ENCODE results near the gene RFC3.
"Not testable (repeated sequence)": the region's sequence is repeated elsewhere in the genome, so short reads cannot be mapped to it uniquely, and the experiment has no call there.

RFC3 gene

GRCh38 chr13:33817901-33818706 lies at the start of gene RFC3:
RFC3 (plus strand) TSS chr13:33818149; CDS start chr13:33818179, 30 bp downstream.
- DNase-seq (ENCODE audit: low spot score), result peak; percentile 92

GRCh38 chr13:33771296-33771695 lies 46.7 kb upstream of the RFC3 start:
- DNase-seq (ENCODE audit: low spot score), result no peak

GRCh38 chr13:33773790-33774462 lies 44.0 kb upstream of the RFC3 start:
- no peak for DNase-seq (ENCODE audit: low spot score)

- no peak for DNase-seq (ENCODE audit: low spot score)
These were observed 42.4 kb upstream of the RFC3 start for GRCh38 chr13:33775339-33776108.

GRCh38 chr13:33776239-33776881 lies 41.6 kb upstream of the RFC3 start:
- no peak for DNase-seq (ENCODE audit: low spot score)

GRCh38 chr13:33782631-33783030 lies 35.3 kb upstream of the RFC3 start:
- DNase-seq (ENCODE audit: low spot score), result no peak

GRCh38 chr13:33783212-33783611 lies 34.7 kb upstream of the RFC3 start:
- not testable (repeated sequence) for DNase-seq (ENCODE audit: low spot score)

GRCh38 chr13:33784738-33785137 lies 33.2 kb upstream of the RFC3 start:
- no peak for DNase-seq (ENCODE audit: low spot score)

- no peak for DNase-seq (ENCODE audit: low spot score)
These were observed 32.6 kb upstream of the RFC3 start for GRCh38 chr13:33785384-33785783.

- no peak for DNase-seq (ENCODE audit: low spot score)
These were observed 30.8 kb upstream of the RFC3 start for GRCh38 chr13:33787051-33787591.

GRCh38 chr13:33789066-33789606 lies 28.8 kb upstream of the RFC3 start:
- DNase-seq (ENCODE audit: low spot score), result no peak

- DNase-seq (ENCODE audit: low spot score), result no peak
These were observed 28.2 kb upstream of the RFC3 start for GRCh38 chr13:33789739-33790138.

- no peak for DNase-seq (ENCODE audit: low spot score)
These were observed 24.2 kb upstream of the RFC3 start for GRCh38 chr13:33793726-33794125.

GRCh38 chr13:33794576-33794975 lies 23.4 kb upstream of the RFC3 start:
- no peak for DNase-seq (ENCODE audit: low spot score)

- no peak for DNase-seq (ENCODE audit: low spot score)
These were observed 21.9 kb upstream of the RFC3 start for GRCh38 chr13:33796095-33796494.

GRCh38 chr13:33797622-33798021 lies 20.3 kb upstream of the RFC3 start:
- DNase-seq (ENCODE audit: low spot score), result no peak

- DNase-seq (ENCODE audit: low spot score), result no peak
These were observed 19.9 kb upstream of the RFC3 start for GRCh38 chr13:33798023-33798422.

GRCh38 chr13:33799950-33800592 lies 17.9 kb upstream of the RFC3 start:
- peak; percentile 33 for DNase-seq (ENCODE audit: low spot score)

- DNase-seq (ENCODE audit: low spot score), result no peak
These were observed 17.2 kb upstream of the RFC3 start for GRCh38 chr13:33800646-33801186.

- DNase-seq (ENCODE audit: low spot score), result no peak
These were observed 11.3 kb upstream of the RFC3 start for GRCh38 chr13:33806470-33807248.

Measured in D341Med (cell line).